Sciatic nerve (tissue), 2 donors: ENCODE results near the gene ATP5ME. TPM values are rescaled to one million over a fixed set of nuclear protein-coding genes. Genes with fewer than 3 reads are reported as not detected.

ENCODE experiments used
- ATAC-seq: fragments of 200-7000 bp; cut with Tn5 transposase; one replicate; pipeline ENCODE4 v1.9.1; 2020; ENCODE audit warnings: mild to moderate bottlenecking, moderate library complexity
- DNase-seq: peaks from one replicate; pipeline ENCODE4 v3.0.0-alpha.2; 2020; ENCODE audit warnings: low spot score
- intact Hi-C: fragments of 100-400 bp; cut with DNase I; formaldehyde crosslinking; loops from one replicate; pipeline ENCODE4 v1.14.2; 2022
- total RNA-seq: library from RNA; stranded (reverse); fragmentation: NEBNext Ultra II Directional; extraction: Animal tissue kit (Norgen Biotek cat#: 25700); gene quantifications from one replicate; pipeline ENCODE4 v1.2.1, GENCODE V29; 2021
- donor health status: DM: no; HTN: no; CAD: no.
- donor health status: DM: no; HTN: no; CAD: no.

ATP5ME gene
- total RNA-seq, 1 donor from 2014 or later: 174 TPM

DNA sequence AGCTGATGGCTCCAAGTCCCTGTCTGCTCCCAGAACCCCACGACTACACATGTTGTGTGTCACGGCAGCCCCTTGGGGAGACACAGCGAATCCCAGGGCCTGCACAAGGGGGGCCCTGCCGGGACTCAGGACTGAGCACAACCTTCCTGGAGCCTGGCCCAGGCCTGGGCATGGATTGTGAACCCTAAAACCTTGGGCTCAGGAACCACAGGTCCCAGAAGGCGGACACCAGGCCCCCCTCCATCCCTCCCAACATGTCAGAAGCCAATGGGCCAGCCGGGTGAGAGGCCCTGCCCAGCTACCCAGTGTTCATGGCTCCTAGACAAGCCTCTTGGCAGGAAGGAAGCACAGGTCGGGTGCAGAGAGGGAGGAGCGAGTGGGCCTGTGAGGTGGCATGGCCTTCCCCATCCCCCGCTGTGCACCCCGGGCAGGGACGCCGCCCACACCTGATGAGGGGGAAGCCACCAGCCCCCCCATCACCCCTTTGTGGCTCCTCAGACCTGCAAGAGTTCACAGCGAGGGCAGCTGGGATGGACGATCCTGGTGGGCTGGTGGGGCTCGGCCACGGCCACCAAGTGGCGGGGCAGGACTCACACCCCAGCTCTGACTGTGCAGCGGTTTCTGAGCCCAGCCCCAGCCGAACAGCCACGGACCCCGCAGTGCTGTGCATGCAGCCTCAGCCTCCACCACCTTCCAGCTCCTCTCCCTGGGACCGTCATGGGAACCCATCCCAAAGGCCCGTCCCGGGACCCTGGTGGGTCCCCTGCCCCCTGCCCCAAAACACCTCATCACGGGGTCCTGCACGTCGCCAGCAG, 45.0 kb downstream of the ATP5ME start:
- DNase-seq: no peak
- intact Hi-C loops: no loop called here
- ATAC-seq: no peak

DNA sequence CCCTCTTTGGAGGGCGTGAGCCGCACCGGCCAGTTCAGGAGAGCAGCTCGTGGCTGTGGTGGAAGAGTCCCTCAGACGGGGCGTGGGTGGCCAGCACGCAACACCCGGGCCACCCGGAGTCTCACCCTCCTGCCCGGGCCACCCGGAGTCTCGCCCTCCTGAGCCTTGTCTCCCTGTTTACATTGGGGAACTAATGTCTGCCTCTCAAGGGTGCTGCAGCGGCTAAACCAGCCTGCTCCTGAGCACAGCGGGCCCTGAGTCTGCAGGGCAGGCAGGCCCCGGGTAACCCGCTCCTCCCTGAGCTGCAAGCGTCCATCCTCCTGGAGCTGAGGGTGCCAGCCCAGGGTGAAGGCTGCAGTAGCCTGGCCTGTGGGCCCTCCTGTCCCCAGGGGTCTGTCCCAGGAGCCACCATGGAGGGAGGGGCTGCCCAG, 45.8 kb downstream of the ATP5ME start:
- peak; percentile 31 for DNase-seq
- no peak for ATAC-seq
- intact Hi-C loops: no loop called here

DNA sequence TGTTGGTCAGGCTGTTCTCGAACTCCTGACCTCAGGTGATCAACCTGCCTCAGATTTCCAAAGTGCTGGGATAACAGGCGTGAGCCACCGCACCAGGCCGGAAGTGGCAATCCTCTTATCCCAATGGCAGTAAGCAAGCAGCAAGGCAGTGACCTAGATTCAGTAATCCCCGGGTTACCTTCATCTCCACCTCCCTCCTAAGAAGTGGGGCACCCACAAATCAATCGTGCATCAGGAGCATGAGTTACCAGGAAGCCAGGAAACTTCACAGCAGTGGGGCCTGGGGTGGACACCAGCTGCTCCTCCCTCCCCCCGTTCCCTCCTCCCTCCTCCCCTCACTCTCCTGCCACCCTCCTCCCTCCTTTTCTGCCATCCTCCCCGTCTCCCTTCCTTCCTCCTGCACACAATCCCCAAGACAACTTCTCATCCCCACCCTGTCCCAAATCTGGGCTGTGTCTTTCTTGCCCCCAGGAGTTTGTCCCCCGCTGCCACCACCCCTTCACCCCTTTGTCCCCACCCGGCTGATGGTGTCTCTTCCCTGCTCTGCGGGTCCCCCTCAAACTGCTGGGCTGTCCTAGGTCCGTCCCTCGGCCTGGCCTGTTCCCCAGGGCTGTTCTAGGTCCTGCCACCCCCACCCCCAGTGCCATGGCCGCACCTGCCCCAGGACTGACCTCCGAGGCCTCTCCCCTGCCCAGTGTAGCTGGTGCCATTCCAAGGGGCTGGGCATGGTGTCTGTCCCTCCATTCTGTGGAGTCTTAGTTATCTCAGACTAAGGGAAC, 46.5 kb downstream of the ATP5ME start:
- DNase-seq (no peak), ATAC-seq (no peak)
- intact Hi-C loops: no loop called here

DNA sequence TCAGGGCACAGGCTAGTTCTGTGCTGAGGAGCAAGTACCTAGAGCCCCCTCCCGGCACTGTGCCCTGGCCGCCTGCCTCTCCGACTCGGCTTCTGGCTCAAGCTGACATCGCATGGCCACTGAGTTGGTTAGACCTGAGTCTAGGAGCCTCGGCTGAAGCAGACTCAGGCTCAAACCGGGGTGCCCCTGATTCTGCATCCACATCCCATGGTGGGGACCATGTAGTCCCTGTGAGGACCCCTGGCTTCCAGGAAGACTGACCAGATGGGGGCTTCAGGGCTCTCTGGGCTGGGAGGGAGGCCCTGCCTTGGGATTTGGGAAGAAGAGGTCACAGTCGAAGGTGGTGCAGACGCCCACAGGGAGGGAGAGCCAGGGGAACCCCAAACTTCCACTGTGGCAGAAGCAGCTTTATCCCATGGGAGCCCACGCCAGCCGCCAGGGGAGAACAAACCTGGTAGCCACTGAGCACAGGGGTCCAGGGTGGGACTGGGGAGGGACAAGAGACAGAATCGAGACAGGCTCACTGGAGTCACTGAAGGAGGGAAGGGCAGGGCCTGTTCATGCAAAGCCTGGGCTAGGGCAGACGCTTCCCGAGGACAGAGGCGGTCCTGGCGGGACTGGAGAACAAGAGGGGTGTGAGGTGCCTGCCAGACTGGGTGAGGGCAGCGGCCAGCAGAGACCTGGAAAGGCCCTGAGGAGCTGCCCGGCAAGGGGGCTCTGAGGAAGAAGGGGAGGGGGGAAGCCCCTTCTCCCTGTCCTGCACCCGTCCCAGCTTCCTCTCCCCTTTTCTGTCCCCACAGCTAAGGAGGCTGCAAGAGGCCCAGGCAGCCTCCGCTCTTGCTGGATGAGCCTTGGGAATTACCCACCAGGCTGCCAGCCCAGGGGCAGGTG, 47.6 kb downstream of the ATP5ME start:
- intact Hi-C loops: no loop called here
- DNase-seq (no peak), ATAC-seq (no peak)

DNA sequence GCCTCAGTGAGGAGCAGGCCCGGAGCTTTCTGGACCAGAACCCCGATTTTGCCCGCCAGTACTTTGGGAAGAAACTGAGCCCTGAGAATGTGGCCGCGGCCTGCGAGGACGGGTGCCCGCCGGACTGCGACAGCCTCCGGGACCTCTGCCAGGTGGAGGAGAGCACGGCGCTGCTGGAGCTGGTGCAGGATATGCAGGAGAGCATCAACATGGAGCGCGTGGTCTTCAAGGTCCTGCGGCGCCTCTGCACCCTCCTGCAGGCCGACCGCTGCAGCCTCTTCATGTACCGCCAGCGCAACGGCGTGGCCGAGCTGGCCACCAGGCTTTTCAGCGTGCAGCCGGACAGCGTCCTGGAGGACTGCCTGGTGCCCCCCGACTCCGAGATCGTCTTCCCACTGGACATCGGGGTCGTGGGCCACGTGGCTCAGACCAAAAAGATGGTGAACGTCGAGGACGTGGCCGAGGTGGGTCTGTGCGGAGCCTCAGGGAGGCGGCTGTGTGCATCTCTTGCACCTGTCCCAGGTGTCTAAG, 48.4 kb downstream of the ATP5ME start:
- intact Hi-C loops: no loop called here
- ATAC-seq: no peak
- DNase-seq: no peak

DNA sequence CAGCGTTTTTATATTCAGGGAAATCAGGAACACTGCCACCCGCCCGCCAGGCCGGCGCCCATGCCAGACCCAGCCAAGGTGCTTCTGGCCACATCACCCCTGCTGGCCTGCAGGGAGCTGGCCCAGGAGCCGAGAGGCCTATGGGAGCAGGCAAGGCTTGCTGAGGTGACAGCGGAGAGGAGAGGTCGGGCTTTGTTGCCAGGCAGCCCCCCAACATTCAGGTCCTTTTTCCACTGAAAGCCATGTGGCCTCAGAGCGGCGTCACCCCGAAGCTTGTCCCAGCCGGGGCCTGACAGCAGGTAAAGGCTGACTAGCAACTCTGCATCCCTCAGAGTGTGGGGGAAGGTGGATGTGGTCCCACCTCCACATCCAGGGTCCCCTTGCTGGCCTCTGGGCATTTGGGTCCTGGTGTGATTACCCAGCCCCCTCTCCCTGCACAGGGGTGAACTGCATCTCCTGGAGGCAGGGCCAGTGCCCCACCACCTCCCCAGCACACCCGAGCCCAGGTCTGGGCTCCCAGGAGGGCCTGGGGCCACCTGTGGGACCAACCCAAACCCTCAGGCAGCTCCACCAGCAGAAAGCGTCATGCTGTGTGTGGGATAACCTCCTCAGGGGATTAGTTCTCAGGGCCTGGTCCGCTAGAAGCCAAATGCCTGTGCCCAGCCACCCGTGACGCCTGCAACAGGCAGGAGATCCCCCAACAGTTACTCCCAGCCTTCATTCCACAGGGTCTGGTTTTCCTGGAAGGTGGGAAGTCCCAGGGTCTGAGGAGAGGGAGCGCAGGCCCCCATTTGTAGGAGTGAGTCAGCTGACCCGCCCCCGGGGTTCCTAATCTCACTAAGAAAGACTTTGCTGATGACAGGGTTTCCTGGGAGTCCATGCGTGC, 49.1 kb downstream of the ATP5ME start, which contains the start of gene PDE6B:
Gene PDE6B, plus strand, starts transcription at position 869 of the 886 bp plus-strand sequence. CDS start 54 bp downstream, outside the sequence.
- DNase-seq (no peak), ATAC-seq (no peak)
- intact Hi-C loops: no loop called here

DNA sequence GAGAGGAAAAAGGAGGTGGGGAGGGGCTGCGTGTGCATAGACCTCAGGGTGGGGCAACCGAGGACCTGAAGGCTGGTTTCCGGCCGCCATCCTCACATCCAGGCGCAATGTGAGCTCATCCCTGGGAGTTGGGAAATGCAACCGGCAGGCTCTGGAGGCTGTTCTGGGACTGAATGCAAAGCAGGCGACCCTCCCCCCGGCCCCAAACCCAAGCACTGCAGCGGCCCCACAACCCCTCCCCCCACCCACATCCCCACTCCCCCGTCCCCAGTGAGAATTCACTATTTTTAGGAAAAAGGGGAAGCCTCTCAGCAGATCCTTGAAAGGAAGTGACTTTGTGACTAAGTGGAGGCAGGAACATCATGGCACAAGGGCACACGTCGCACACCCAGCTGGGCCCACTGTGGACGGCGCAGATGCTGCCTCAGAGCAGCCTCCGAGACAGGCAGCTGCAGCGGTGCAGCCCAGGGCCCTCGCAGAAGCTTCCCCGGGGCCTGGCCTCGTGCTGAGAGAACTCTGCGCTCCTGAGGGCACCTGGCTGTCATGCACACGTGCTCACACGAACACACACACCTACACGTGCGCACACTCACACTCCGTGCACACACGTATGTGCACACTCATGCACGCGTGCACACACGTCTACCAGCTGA, 50.0 kb downstream of the ATP5ME start:
- ATAC-seq (no peak), DNase-seq (no peak)
- intact Hi-C loops: no loop called here

DNA sequence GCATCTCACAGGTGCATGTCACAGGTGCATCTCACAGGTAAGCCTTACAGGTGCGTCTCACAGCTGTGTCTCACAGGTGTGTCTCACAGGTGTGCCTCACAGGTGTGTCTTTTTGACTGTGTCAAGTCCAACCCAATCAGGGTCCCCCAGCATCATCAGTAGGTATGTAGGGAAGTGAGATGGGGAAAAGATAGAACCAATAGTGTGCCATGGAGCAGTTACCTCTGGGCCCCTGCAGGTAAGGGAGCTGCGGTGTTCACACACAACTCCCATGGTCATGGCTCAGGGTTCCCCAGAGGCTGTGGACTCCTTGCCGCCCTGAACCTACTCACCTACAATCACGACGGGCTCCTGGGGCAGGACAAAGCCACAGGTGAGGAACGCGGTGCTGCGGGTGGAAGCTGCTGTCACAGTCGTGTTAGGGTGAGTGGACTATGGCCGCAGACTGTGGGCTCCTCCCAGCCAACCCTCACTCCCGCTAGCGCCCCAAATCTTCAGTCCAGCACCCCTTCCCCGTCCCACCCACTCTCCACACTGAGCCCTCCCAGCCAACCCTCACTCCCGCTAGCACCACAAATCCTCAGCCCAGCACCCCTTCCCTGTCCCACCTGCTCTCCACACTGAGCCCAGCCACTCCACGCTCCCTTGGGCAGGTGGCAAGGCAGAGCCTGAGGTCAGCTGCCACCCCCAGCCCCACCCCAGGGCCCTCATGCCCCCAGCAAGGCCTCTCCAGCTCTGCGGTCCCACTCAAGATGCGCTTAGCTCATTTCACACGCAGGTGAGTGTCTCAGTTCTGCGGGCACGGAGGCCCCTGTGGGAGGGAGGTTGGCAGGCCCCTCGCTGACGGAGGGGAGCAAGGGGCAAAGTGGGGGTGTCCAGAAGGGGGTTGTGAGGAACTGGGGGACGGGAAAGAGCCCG, 50.8 kb downstream of the ATP5ME start:
- intact Hi-C loops: no loop called here
- no peak for DNase-seq
- ATAC-seq: no peak

Other genes with a start within 250 kb of the ATP5ME start
- 39.1 TPM for gene ZNF721, start 175.1 kb downstream of the ATP5ME start, total RNA-seq
- gene PIGG, start 175.1 kb downstream of the ATP5ME start, total RNA-seq: 59.6 TPM
- not detected for gene TMEM271, start 98.0 kb downstream of the ATP5ME start, total RNA-seq
- 2.5 TPM for gene PDE6B, start 48.7 kb downstream of the ATP5ME start, total RNA-seq
- 14.6 TPM for gene MYL5, start 266 bp upstream of the ATP5ME start, total RNA-seq
- 11.4 TPM for gene SLC49A3, start 14.9 kb upstream of the ATP5ME start, total RNA-seq
- gene PCGF3, start 31.6 kb upstream of the ATP5ME start, total RNA-seq: 50.3 TPM
- gene CPLX1, start 151.9 kb upstream of the ATP5ME start, total RNA-seq: 11.6 TPM